HepG2 (cell line): ENCODE measurements around the gene RXRG. TPM values are rescaled to one million over a fixed set of nuclear protein-coding genes. Genes with fewer than 3 reads are reported as not detected.

Experiments used
- GPBP1L1 ChIP-seq: sonication (generic); formaldehyde crosslinking; IDR thresholded peaks from 2 replicates; pipeline ENCODE4 v1.5.0; 2020; ENCODE audit warnings: mild to moderate bottlenecking, missing genetic modification reagents
- HMGXB3 ChIP-seq: sonication (generic); formaldehyde crosslinking; IDR thresholded peaks from 2 replicates; pipeline ENCODE4 v1.4.0; 2020; ENCODE audit warnings: missing genetic modification reagents, borderline replicate concordance
- HOXA3 ChIP-seq: sonication (generic); formaldehyde crosslinking; IDR thresholded peaks from 2 replicates; pipeline ENCODE4 v1.5.0; 2020; ENCODE audit warnings: missing genetic modification reagents
- MZF1 ChIP-seq: sonication (generic); formaldehyde crosslinking; IDR thresholded peaks from 2 replicates; pipeline ENCODE4 v1.8.1; 2023; ENCODE audit warnings: mild to moderate bottlenecking, missing genetic modification reagents, borderline replicate concordance
- PAX8 ChIP-seq: sonication (generic); formaldehyde crosslinking; IDR thresholded peaks from 2 replicates; pipeline ENCODE4 v1.8.0; 2022; ENCODE audit warnings: mild to moderate bottlenecking, missing genetic modification reagents, borderline replicate concordance
- PCBP1 ChIP-seq: fragments of 200-400 bp; formaldehyde crosslinking; IDR thresholded peaks from 2 replicates; pipeline ENCODE4 v1.6.1; 2017; ENCODE audit warnings: mild to moderate bottlenecking, low read depth, low read length, borderline replicate concordance
- SETDB1 ChIP-seq: sonication (generic); formaldehyde crosslinking; IDR thresholded peaks from 2 replicates; pipeline ENCODE4 v1.5.1; 2020; ENCODE audit warnings: missing genetic modification reagents, mild to moderate bottlenecking, borderline replicate concordance
- SMAD9 ChIP-seq: sonication (generic); formaldehyde crosslinking; IDR thresholded peaks from 2 replicates; pipeline ENCODE4 v1.5.1; 2020; ENCODE audit warnings: mild to moderate bottlenecking, missing genetic modification reagents
- STAT6 ChIP-seq: sonication (generic); formaldehyde crosslinking; IDR thresholded peaks from 2 replicates; pipeline ENCODE4 v1.4.0; 2020; ENCODE audit warnings: missing genetic modification reagents, mild to moderate bottlenecking, borderline replicate concordance
- TBL1XR1 ChIP-seq: fragments of 150-350 bp; IDR thresholded peaks from 2 replicates; pipeline ENCODE4 v1.6.1; 2014; ENCODE audit warnings: borderline replicate concordance, low read length; ENCODE audit not compliant: partially characterized antibody
- TBX2 ChIP-seq: sonication (generic); formaldehyde crosslinking; IDR thresholded peaks from 2 replicates; pipeline ENCODE4 v1.5.0; 2020; ENCODE audit warnings: missing genetic modification reagents, mild to moderate bottlenecking, borderline replicate concordance
- ZFP36L2 ChIP-seq: sonication (generic); formaldehyde crosslinking; IDR thresholded peaks from 2 replicates; pipeline ENCODE4 v1.4.0; 2020; ENCODE audit warnings: missing genetic modification reagents
- ZNF138 ChIP-seq: sonication (generic); formaldehyde crosslinking; IDR thresholded peaks from 2 replicates; pipeline ENCODE4 v1.5.0; 2020; ENCODE audit warnings: mild to moderate bottlenecking, low read depth, missing genetic modification reagents
- ZNF253 ChIP-seq: sonication (generic); formaldehyde crosslinking; IDR thresholded peaks from 2 replicates; pipeline ENCODE4 v1.8.0; 2022; ENCODE audit warnings: mild to moderate bottlenecking, missing genetic modification reagents, borderline replicate concordance
- ZNF672 ChIP-seq: sonication (generic); formaldehyde crosslinking; IDR thresholded peaks from 2 replicates; pipeline ENCODE4 v1.8.1; 2022; ENCODE audit warnings: missing genetic modification reagents
- polyA plus RNA-seq, 8 experiments: library from polyadenylated mRNA; depleted of rRNA in 3 of 8; stranded (reverse) in 7 of 8; unstranded in 1 of 8; fragments of >200 nt; fragmentation: Illumina TruSeq in 4 of 8; extraction: Trizol in 4 of 8; gene quantifications; 2 replicates each; pipeline versions ENCODE4 v1.2.1 to v1.2.3, GENCODE V29; 2011 to 2016; ENCODE audit warnings: low read depth in 4 of 8, missing spikeins in 1 of 8, mixed read lengths in 1 of 8; ENCODE audit not compliant: insufficient read depth in 1 of 8
- total RNA-seq, 5 experiments: library from RNA; depleted of rRNA; stranded (reverse); fragments of >200 nt; fragmentation: Illumina TruSeq; extraction: Trizol; gene quantifications; 2 replicates each; pipeline ENCODE4 v1.2.3, GENCODE V29; 2016; ENCODE audit warnings: low read depth in 1 of 5
- TF ChIP-seq, protein P1 (sequence below): sonication (generic); formaldehyde crosslinking; IDR thresholded peaks from 2 replicates; pipeline ENCODE4 v1.5.0; 2020; ENCODE audit warnings: mild to moderate bottlenecking, missing genetic modification reagents, borderline replicate concordance

Gene RXRG
- total and polyA plus RNA-seq, 2 of the 13 experiments (the other 11 are each of a cell fraction or from before 2014, with no cell fraction given), result not detected

DNA sequence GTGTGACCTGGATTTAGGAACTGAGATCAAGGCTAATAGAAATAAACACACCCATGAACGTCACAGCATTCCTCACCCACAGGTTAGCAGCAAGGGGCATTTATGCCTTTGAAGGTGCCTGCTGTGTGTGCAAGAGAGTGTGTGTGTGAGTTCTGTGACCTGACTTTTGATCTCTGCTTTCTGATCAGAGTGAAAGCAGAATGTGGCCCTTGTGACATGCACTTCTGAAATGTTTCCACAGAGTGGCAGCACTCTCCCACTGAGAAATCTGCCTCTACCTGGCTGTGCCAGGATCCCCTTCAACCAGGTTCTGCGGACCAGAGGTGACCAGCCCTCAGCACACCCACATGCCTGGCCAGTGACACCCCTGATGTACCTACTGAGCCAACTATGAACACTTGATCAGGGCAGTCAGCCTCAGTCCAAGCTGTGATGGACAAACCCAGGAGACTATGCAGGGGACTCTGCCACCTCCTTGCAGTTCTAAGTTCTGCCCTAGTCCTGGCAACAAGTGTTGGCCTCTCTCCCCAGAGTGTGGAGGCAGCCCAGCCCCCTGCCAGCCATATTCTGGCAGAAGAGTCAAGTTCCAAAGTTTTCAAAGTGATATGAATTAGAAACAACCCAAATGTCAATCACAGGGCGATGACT, 41.0 kb downstream of the RXRG start (continued):
- TF ChIP-seq GPBP1L1 (CRISPR knock-in tag) (no peak), ZFP36L2 (no peak), ZNF253 (CRISPR knock-in tag) (no peak), TBX2 (CRISPR knock-in tag) (0 out of 2 replicates have a peak, but pooled peaks have one; percentile 24), SETDB1 (CRISPR knock-in tag) (no peak), MZF1 (no peak), ZNF138 (CRISPR knock-in tag) (no peak), HMGXB3 (CRISPR knock-in tag) (no peak), PCBP1 (no peak), SMAD9 (CRISPR knock-in tag) (no peak), STAT6 (no peak), HOXA3 (no peak), PAX8 (CRISPR knock-in tag) (no peak), ZNF672 (CRISPR knock-in tag) (no peak), TBL1XR1 (no peak)
- TF ChIP-seq, protein P1, sequence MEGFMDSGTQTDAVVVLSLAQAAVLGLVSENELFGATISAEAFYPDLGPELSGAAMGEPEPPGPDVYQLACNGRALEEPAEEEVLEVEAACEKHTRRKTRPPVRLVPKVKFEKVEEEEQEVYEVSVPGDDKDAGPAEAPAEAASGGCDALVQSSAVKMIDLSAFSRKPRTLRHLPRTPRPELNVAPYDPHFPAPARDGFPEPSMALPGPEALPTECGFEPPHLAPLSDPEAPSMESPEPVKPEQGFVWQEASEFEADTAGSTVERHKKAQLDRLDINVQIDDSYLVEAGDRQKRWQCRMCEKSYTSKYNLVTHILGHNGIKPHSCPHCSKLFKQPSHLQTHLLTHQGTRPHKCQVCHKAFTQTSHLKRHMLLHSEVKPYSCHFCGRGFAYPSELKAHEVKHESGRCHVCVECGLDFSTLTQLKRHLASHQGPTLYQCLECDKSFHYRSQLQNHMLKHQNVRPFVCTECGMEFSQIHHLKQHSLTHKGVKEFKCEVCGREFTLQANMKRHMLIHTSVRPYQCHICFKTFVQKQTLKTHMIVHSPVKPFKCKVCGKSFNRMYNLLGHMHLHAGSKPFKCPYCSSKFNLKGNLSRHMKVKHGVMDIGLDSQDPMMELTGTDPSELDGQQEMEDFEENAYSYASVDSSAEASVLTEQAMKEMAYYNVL (CRISPR knock-in tag), result 0 out of 2 replicates have a peak, but pooled peaks have one; percentile 35
